HEK293T (cell line): ENCODE results near the gene LGI4.

ENCODE experiments used
- CTCF ChIA-PET: fragments of 350-600 bp; formaldehyde crosslinking; extraction: SDS; loops from one replicate; lab custom pipeline; 2021; ENCODE audit warnings: antibody characterized with exemption, inconsistent platforms; lab: Yijun Ruan, JAX
- POLR2A ChIA-PET: fragments of 350-600 bp; formaldehyde crosslinking; extraction: SDS; loops from one replicate; lab custom pipeline; 2020; ENCODE audit warnings: antibody characterized with exemption, inconsistent platforms; lab: Yijun Ruan, JAX
- DNase-seq: peaks from one replicate; pipeline ENCODE4 v3.0.0; 2012; ENCODE audit warnings: mixed read lengths; ENCODE audit errors: extremely low spot score
- ARNT ChIP-seq: fragments of 450-650 bp; IDR thresholded peaks from 2 replicates; pipeline ENCODE4 v1.6.1; 2017; ENCODE audit warnings: mild to moderate bottlenecking
- BHLHE40 ChIP-seq: fragments of 450-650 bp; IDR thresholded peaks from 2 replicates; pipeline ENCODE4 v1.6.1; 2016; ENCODE audit warnings: mild to moderate bottlenecking, moderate library complexity, borderline replicate concordance
- CTBP1 ChIP-seq: fragments of 450-650 bp; IDR thresholded peaks from 2 replicates; pipeline ENCODE4 v1.6.1; 2016; ENCODE audit warnings: borderline replicate concordance
- ELF4 ChIP-seq: fragments of 450-650 bp; IDR thresholded peaks from 2 replicates; pipeline ENCODE4 v1.6.1; 2017; ENCODE audit warnings: antibody characterized with exemption
- FOXA1 ChIP-seq: fragments of 450-650 bp; IDR thresholded peaks from 2 replicates; pipeline ENCODE4 v1.6.1; 2016; ENCODE audit warnings: mild to moderate bottlenecking
- FOXK2 ChIP-seq: fragments of 450-650 bp; IDR thresholded peaks from 2 replicates; pipeline ENCODE4 v1.6.1; 2016; ENCODE audit warnings: mild to moderate bottlenecking
- FOXM1 ChIP-seq: fragments of 450-650 bp; IDR thresholded peaks from 2 replicates; pipeline ENCODE4 v1.6.1; 2017; ENCODE audit warnings: mild to moderate bottlenecking, borderline replicate concordance
- HDGF ChIP-seq: fragments of 450-650 bp; IDR thresholded peaks from 2 replicates; pipeline ENCODE4 v1.6.1; 2017; ENCODE audit warnings: antibody characterized with exemption, borderline replicate concordance
- L3MBTL2 ChIP-seq: fragments of 450-650 bp; conservative IDR thresholded peaks from 2 replicates; pipeline ENCODE4 v1.6.1; 2016; ENCODE audit warnings: mild to moderate bottlenecking
- LEF1 ChIP-seq: fragments of 450-650 bp; IDR thresholded peaks from 2 replicates; pipeline ENCODE4 v1.6.1; 2017; ENCODE audit warnings: mild to moderate bottlenecking, borderline replicate concordance
- NFRKB ChIP-seq: fragments of 450-650 bp; IDR thresholded peaks from 2 replicates; pipeline ENCODE4 v1.6.1; 2016; ENCODE audit warnings: mild to moderate bottlenecking, moderate library complexity
- PKNOX1 ChIP-seq: fragments of 450-650 bp; IDR thresholded peaks from 2 replicates; pipeline ENCODE4 v1.6.1; 2016
- SP1 ChIP-seq: fragments of 450-650 bp; IDR thresholded peaks from 2 replicates; pipeline ENCODE4 v1.6.1; 2017
- SUZ12 ChIP-seq: fragments of 450-650 bp; IDR thresholded peaks from 2 replicates; pipeline ENCODE4 v1.6.1; 2016; ENCODE audit warnings: mild to moderate bottlenecking
- TARDBP ChIP-seq: fragments of 450-650 bp; IDR thresholded peaks from 2 replicates; pipeline ENCODE4 v1.6.1; 2016
- ZNF384 ChIP-seq: fragments of 450-650 bp; IDR thresholded peaks from 2 replicates; pipeline ENCODE4 v1.6.1; 2016

Gene LGI4

DNA sequence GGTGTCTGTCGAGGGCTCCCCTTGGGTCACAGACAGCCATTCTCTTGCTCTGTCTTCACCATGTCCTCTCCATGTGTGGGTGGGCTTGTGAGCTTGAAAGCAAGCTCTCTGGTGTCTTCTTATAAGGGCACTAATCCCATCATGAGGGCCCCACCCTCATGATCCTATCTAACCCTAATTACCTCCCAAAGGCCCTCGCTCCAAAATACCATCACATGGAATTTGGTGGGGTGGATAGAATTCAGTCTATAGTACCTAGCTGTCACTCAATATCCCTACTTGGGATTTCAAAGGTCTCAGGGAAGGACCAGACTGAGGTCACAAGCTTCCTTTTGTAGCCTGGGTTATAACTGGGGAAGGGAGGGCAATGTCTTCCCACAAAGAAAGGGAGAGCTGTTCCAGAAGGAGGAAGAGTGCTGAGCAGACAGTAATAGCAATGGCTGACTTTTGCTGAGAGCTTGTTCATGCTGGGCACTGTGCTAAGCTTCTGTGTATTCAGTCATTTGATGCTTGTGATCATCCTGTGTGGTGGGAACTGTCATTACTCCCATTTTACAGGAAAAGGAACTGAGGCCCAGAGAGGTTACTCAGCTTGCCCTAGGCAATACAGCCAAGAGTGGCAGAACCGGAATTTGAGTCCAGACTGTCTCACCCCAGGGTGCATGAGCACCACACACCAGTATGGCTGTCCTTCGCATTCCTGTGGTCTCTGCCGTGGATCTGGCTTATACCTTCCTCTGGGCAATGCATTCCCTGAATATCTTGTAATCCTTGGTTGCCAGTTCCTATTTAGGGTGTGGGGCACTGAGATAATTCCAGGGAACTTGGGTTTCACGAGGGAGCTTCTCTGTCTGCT lies 27.8 kb upstream of the LGI4 start:
- ChIA-PET POLR2A (no interaction called here), CTCF (no interaction called here)
- no peak for DNase-seq
- no peak for TF ChIP-seq ZNF384
- no peak for TF ChIP-seq L3MBTL2
- no peak for TF ChIP-seq ARNT
- no peak for TF ChIP-seq LEF1
- no peak for TF ChIP-seq CTBP1
- no peak for TF ChIP-seq FOXA1
- no peak for TF ChIP-seq FOXM1
- TF ChIP-seq FOXK2 = no peak
- no peak for TF ChIP-seq BHLHE40
- TF ChIP-seq NFRKB = no peak
- TF ChIP-seq HDGF = no peak

GRCh38 chr19:35161434-35161743 lies 26.5 kb upstream of the LGI4 start:
- DNase-seq = no peak
- ChIA-PET POLR2A (no interaction called here), CTCF (no interaction called here)
- TF ChIP-seq HDGF (no peak), FOXA1 (no peak), FOXK2 (no peak), NFRKB (no peak), SUZ12 (no peak), ARNT (no peak), PKNOX1 (no peak), ZNF384 (no peak), SP1 (no peak), TARDBP (no peak)

DNA sequence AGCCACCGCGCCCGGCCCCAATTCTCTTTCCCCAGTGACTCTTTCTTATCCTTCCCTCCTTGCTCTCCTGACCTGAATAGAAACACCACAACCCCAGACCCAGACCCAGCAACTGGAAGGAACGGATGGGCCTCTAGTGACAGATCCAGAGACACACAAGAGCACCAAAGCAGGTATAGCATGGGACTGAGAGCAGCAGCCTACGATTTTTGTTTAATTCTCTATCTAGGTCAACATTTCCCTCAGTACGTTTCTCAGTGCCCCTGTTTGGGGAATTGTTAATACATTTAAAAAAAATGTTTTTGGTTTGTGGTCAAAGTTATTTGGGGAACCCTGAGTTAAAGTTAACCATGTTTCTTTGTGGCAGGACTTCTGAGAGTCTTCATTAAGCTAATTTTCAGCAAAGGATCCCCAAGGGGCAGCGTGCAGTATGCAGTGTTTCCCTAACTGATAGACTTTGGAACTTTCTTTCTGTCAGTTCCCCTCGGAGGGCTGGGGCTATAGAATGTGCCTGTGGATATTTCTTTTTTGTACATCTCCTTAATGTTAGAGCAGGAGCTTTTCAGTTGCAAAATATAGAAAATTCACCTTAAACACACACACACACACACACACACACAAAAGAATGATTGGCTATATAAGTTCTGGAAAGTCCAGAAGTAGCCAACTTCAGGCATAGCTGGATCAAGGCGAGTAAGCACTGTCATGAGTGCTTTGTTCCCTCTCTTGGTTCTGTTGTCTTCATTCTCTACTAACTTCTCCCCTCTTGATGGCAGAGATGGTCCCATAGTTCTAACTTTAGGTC lies 26.0 kb upstream of the LGI4 start:
- no peak for DNase-seq
- TF ChIP-seq TARDBP (no peak), L3MBTL2 (no peak), BHLHE40 (no peak), CTBP1 (no peak), FOXA1 (no peak)
- POLR2A ChIA-PET = no interaction called here
- CTCF ChIA-PET = no interaction called here

GRCh38 chr19:35159606-35160005 lies 24.7 kb upstream of the LGI4 start:
- TF ChIP-seq FOXK2 (no peak), SP1 (no peak), LEF1 (no peak), HDGF (no peak), FOXM1 (no peak), PKNOX1 (no peak), ARNT (no peak), ZNF384 (no peak), TARDBP (no peak), ELF4 (no peak), L3MBTL2 (no peak), NFRKB (no peak), SUZ12 (no peak), BHLHE40 (no peak), FOXA1 (no peak), CTBP1 (no peak)
- ChIA-PET POLR2A (no interaction called here), CTCF (no interaction called here)
- no peak for DNase-seq

DNA sequence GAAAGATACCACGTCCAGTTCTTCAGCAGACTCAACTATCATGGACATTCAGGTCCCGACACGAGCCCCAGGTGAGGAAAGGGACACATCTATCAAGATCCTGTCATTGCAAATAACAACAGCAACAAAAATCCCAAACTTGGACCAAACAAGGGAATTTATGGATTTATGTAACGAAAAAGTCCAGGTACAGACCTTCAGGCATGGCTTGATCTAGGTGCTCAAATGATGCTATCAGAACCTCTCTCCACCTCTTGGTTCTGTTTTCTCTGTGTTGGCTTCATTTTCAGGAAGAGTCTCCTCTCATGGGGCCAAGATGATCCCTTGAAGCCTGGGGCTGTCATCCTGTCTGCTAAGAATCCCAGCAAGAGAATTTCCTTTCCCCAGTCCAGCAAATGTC lies 22.6 kb upstream of the LGI4 start:
- ChIA-PET POLR2A (no interaction called here), CTCF (no interaction called here)
- TF ChIP-seq FOXM1 (no peak), TARDBP (no peak), NFRKB (no peak), SP1 (no peak), SUZ12 (no peak), ELF4 (no peak), FOXK2 (no peak), L3MBTL2 (no peak), CTBP1 (no peak), BHLHE40 (no peak), FOXA1 (no peak), PKNOX1 (no peak), ARNT (no peak)
- DNase-seq = no peak

GRCh38 chr19:35156673-35157014 lies 21.8 kb upstream of the LGI4 start:
- DNase-seq = no peak
- no peak for TF ChIP-seq LEF1
- no peak for TF ChIP-seq ELF4
- TF ChIP-seq BHLHE40 = no peak
- no peak for TF ChIP-seq SUZ12
- ChIA-PET POLR2A (no interaction called here), CTCF (no interaction called here)
